ENCODE measurements around the gene HMGCS1. TPM values are rescaled to one million over a fixed set of nuclear protein-coding genes. Genes with fewer than 3 reads are reported as not detected.
"Not testable (repeated sequence)": the region's sequence is repeated elsewhere in the genome, so short reads cannot be mapped to it uniquely, and the experiment has no call there.

HMGCS1 gene
- total and polyA plus RNA-seq, 9 of the 15 experiments (the other 6 are each of a cell fraction or from before 2014, with no cell fraction given), result 43.7 to 337 (median 111) TPM

DNA sequence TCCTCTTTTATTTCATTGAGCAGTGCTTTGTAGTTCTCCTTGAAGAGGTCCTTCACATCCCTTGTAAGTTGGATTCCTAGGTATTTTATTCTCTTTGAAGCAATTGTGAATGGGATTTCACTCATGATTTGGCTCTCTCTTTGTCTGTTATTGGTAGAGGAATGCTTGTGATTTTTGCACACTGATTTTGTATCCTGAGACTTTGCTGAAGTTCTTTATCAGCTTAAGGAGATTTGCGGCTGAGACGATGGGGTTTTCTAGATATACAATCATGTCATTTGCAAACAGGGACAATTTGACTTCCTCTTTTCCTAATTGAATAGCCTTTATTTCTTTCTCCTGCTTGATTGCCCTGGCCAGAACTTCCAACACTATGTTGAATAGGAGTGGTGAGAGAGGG lies 50.9 kb downstream of the HMGCS1 start:
- TF ChIP-seq SPI1 (IDR thresholded peaks at IDR 0.05; ENCODE audit: borderline replicate concordance, low read depth, low read length), result peak; percentile 29; the same call in 1 of the 2 replicates
- peak; percentile 66 for TF ChIP-seq KDM1A (IDR thresholded peaks at IDR 0.05)
- 0 out of 4 replicates have a peak, but pooled peaks of 1 of the 2 experiments have one; percentile 33 for TF ChIP-seq HDAC1 (IDR thresholded peaks at IDR 0.05)
- H2AFZ ChIP-seq (ENCODE audit: low read depth, low read length); FAIRE-seq; H3K79me2 ChIP-seq (ENCODE audit: control insufficient read depth, insufficient read depth, low read length); H4K20me1 ChIP-seq (replicated peaks; ENCODE audit: control insufficient read depth, insufficient read depth, low read length); CTCF ChIA-PET (ENCODE audit: low intra/inter-chr PET ratio); in situ Hi-C loops (cut with MboI); POLR2A ChIA-PET; BruUV-seq (replicated peaks); intact Hi-C loops (cut with micrococcal nuclease); H3K4me1 ChIP-seq (replicated peaks in 1 of 2; ENCODE audit: control insufficient read depth in 2 of 2, insufficient read depth in 2 of 2, low read length in 2 of 2); ATAC-seq; DNase-seq (ENCODE audit: extremely low read depth in 1 of 4, low spot score in 3 of 4); H3K4me2 ChIP-seq (ENCODE audit: insufficient read depth, low read length); H3K36me3 ChIP-seq (ENCODE audit: control insufficient read depth, insufficient read depth, low read length); H3K9ac ChIP-seq (ENCODE audit: insufficient read depth in 1 of 2, low read depth in 2 of 2, low read length in 2 of 2); H3K9me3 ChIP-seq (replicated peaks; ENCODE audit: control insufficient read depth, insufficient read depth, low read depth, low read length); H3K27ac ChIP-seq (ENCODE audit: extremely low read depth, low read depth, low read length); H3K27me3 ChIP-seq (ENCODE audit: control insufficient read depth in 2 of 2, insufficient read depth in 2 of 2, low read length in 2 of 2); H3K9me1 ChIP-seq (ENCODE audit: control insufficient read depth, insufficient read depth, low read length); H3K4me3 ChIP-seq: not testable (repeated sequence)
- WGBS (ENCODE audit: insufficient coverage, low coverage, missing lambda C conversion rate), result 0% methylated on average over 2 of the region's 2 CpGs

DNA sequence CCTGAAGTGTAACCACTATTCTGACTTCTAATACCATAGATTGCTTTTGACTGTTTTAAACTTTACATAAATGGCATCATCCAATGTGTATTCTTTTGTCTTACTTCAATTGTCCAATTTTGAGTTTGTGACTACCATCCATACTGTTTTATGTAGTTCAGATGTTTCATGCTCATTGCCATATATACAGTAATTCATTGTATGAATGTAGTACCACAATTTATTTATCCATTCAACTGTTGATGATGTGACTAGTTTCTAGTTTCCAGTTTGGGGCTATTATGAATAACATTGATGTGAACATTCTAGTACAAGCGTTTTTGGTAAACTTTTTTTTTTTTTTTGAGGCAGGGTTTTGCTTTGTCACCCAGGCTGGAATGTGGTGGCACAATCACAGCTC lies 55.1 kb downstream of the HMGCS1 start:
- intact Hi-C loops (cut with micrococcal nuclease) (no loop called here), in situ Hi-C loops (cut with MboI) (no loop called here)
- ChIA-PET CTCF (ENCODE audit: low intra/inter-chr PET ratio) (no interaction called here), POLR2A (no interaction called here)
- no peak overlapping the region for H3K4me2 ChIP-seq (ENCODE audit: insufficient read depth, low read length)
- no peaks in the 10 kb centered on the region; a peak in 1 of 5 replicates for H3K27me3 ChIP-seq (ENCODE audit: control insufficient read depth in 2 of 2, insufficient read depth in 2 of 2, low read length in 2 of 2)
- no peak for FAIRE-seq
- 0% methylated on average over 1 of the region's 1 CpG for WGBS (ENCODE audit: insufficient coverage, low coverage, missing lambda C conversion rate)
- H3K4me3 ChIP-seq, result no peak overlapping the region
- no peaks in the 10 kb centered on the region for H3K9me1 ChIP-seq (ENCODE audit: control insufficient read depth, insufficient read depth, low read length)
- H3K9me3 ChIP-seq (replicated peaks; ENCODE audit: control insufficient read depth, insufficient read depth, low read depth, low read length), result no peaks in the 10 kb centered on the region
- no peak overlapping the region for H3K27ac ChIP-seq (ENCODE audit: extremely low read depth, low read depth, low read length)
- H2AFZ ChIP-seq (ENCODE audit: low read depth, low read length), result no peak overlapping the region
- H3K36me3 ChIP-seq (ENCODE audit: control insufficient read depth, insufficient read depth, low read length), result no peaks in the 10 kb centered on the region
- no TSS peak for BruUV-seq (replicated peaks)
- H3K9ac ChIP-seq (ENCODE audit: insufficient read depth in 1 of 2, low read depth in 2 of 2, low read length in 2 of 2), result no peak overlapping the region
- no peaks in the 10 kb centered on the region for H4K20me1 ChIP-seq (replicated peaks; ENCODE audit: control insufficient read depth, insufficient read depth, low read length)
- no peaks in the 10 kb centered on the region for H3K4me1 ChIP-seq (replicated peaks in 1 of 2; ENCODE audit: control insufficient read depth in 2 of 2, insufficient read depth in 2 of 2, low read length in 2 of 2)
- no peak for ATAC-seq
- no peaks in the 10 kb centered on the region for H3K79me2 ChIP-seq (ENCODE audit: control insufficient read depth, insufficient read depth, low read length)
- no peak for DNase-seq (ENCODE audit: extremely low read depth in 1 of 4, low spot score in 3 of 4)
- TF ChIP-seq RHOXF2B (CRISPR knock-in tag; conservative IDR thresholded peaks at IDR 0.05) (no peak), HNRNPK (IDR thresholded peaks at IDR 0.05; ENCODE audit: low read depth, low read length, poor library complexity, severe bottlenecking) (no peak), RUNX1 (IDR thresholded peaks at IDR 0.05; ENCODE audit: low read depth) (no peak), ZNF780A (CRISPR knock-in tag; IDR thresholded peaks at IDR 0.05) (no peak), GATAD2B (IDR thresholded peaks at IDR 0.05; ENCODE audit: borderline replicate concordance) (no peak), ZBED1 (IDR thresholded peaks at IDR 0.05) (no peak), ZNF431 (CRISPR knock-in tag; IDR thresholded peaks at IDR 0.05) (no peak), MXI1 (IDR thresholded peaks at IDR 0.05; ENCODE audit: low read depth, low read length) (no peak), CREB1 (IDR thresholded peaks at IDR 0.05) (no peak), CREB1 (CRISPR knock-in tag; IDR thresholded peaks at IDR 0.05) (no peak), PHF8 (IDR thresholded peaks at IDR 0.05; ENCODE audit: borderline replicate concordance, low read length) (no peak)
- TF ChIP-seq, protein P1, sequence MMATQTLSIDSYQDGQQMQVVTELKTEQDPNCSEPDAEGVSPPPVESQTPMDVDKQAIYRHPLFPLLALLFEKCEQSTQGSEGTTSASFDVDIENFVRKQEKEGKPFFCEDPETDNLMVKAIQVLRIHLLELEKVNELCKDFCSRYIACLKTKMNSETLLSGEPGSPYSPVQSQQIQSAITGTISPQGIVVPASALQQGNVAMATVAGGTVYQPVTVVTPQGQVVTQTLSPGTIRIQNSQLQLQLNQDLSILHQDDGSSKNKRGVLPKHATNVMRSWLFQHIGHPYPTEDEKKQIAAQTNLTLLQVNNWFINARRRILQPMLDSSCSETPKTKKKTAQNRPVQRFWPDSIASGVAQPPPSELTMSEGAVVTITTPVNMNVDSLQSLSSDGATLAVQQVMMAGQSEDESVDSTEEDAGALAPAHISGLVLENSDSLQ (IDR thresholded peaks at IDR 0.05), result no peak
- TF ChIP-seq, protein P2, sequence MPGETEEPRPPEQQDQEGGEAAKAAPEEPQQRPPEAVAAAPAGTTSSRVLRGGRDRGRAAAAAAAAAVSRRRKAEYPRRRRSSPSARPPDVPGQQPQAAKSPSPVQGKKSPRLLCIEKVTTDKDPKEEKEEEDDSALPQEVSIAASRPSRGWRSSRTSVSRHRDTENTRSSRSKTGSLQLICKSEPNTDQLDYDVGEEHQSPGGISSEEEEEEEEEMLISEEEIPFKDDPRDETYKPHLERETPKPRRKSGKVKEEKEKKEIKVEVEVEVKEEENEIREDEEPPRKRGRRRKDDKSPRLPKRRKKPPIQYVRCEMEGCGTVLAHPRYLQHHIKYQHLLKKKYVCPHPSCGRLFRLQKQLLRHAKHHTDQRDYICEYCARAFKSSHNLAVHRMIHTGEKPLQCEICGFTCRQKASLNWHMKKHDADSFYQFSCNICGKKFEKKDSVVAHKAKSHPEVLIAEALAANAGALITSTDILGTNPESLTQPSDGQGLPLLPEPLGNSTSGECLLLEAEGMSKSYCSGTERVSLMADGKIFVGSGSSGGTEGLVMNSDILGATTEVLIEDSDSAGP (CRISPR knock-in tag; IDR thresholded peaks at IDR 0.05), result no peak
- TF ChIP-seq, protein P3, sequence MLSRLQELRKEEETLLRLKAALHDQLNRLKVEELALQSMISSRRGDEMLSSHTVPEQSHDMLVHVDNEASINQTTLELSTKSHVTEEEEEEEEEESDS (CRISPR knock-in tag; IDR thresholded peaks at IDR 0.05), result no peak
